ENCODE data around the gene MSANTD1. TPM values are rescaled to one million over a fixed set of nuclear protein-coding genes. Genes with fewer than 3 reads are reported as not detected.
A peak's percentile ranks its signal among the peaks of the same experiment; 100 is the strongest.

The MSANTD1 gene
- polyA plus RNA-seq, 10 donors: 0.28 to 0.98 (median 0.50) TPM

- no peak for DNase-seq
These were observed 53.3 kb downstream of the MSANTD1 start for GRCh38 chr4:3302173-3302785.

- DNase-seq: no peak
These were observed 54.0 kb downstream of the MSANTD1 start for GRCh38 chr4:3302786-3303564.

GRCh38 chr4:3303565-3303824 is 54.5 kb downstream of the MSANTD1 start:
- DNase-seq: no peak

- DNase-seq: no peak
These were observed 55.2 kb downstream of the MSANTD1 start for GRCh38 chr4:3303923-3304710.

GRCh38 chr4:3304831-3305609 is 56.1 kb downstream of the MSANTD1 start:
- DNase-seq: peak; percentile 34 to 77 (median 61)

GRCh38 chr4:3305610-3306371 is 56.8 kb downstream of the MSANTD1 start:
- no peak for DNase-seq

Other genes starting within 250 kb of the MSANTD1 start
- not detected for gene HTT-AS, start 174.6 kb upstream of the MSANTD1 start, polyA plus RNA-seq (ENCODE audit: insufficient read length in 10 of 10)
- gene HTT, start 174.5 kb upstream of the MSANTD1 start, polyA plus RNA-seq (ENCODE audit: insufficient read length in 10 of 10): 10 to 100 TPM; 18.9 to 28.6 (median 24.4) TPM
- 10 to 100 TPM; 21.6 to 42.9 (median 31.3) TPM for gene RGS12, start 43.9 kb downstream of the MSANTD1 start, polyA plus RNA-seq (ENCODE audit: insufficient read length in 10 of 10)
- 1 to 10 TPM in 6 of 10 donors, under 1 TPM in 4; 0.56 to 1.8 (median 1.1) TPM for gene HGFAC, start 192.8 kb downstream of the MSANTD1 start, polyA plus RNA-seq (ENCODE audit: insufficient read length in 10 of 10)
- gene DOK7, start 214.1 kb downstream of the MSANTD1 start, polyA plus RNA-seq (ENCODE audit: insufficient read length in 10 of 10): 10 to 100 TPM in 8 of 10 donors, 1 to 10 TPM in 2; 9.6 to 17.5 (median 14.4) TPM

Data from muscle of back (tissue), 11 donors.